DMS114 treated with DMSO at 0.1 percent for 48 hours (cell line): ENCODE data around the gene SLC5A10.
"Not testable (repeated sequence)": the region's sequence is repeated elsewhere in the genome, so short reads cannot be mapped to it uniquely, and the experiment has no call there.

Experiments used
- DNase-seq: peaks from one replicate; lab custom pipeline; 2025; ENCODE audit not compliant: unreplicated experiment; lab: John Stamatoyannopoulos, UW

The SLC5A10 gene

GRCh38 chr17:19016297-19016696 lies 64.3 kb downstream of the SLC5A10 start:
- DNase-seq = no peak

GRCh38 chr17:19016881-19017280 lies 64.9 kb downstream of the SLC5A10 start:
- DNase-seq = no peak

- no peak for DNase-seq
These were observed 65.4 kb downstream of the SLC5A10 start for GRCh38 chr17:19017401-19017800.

DNA sequence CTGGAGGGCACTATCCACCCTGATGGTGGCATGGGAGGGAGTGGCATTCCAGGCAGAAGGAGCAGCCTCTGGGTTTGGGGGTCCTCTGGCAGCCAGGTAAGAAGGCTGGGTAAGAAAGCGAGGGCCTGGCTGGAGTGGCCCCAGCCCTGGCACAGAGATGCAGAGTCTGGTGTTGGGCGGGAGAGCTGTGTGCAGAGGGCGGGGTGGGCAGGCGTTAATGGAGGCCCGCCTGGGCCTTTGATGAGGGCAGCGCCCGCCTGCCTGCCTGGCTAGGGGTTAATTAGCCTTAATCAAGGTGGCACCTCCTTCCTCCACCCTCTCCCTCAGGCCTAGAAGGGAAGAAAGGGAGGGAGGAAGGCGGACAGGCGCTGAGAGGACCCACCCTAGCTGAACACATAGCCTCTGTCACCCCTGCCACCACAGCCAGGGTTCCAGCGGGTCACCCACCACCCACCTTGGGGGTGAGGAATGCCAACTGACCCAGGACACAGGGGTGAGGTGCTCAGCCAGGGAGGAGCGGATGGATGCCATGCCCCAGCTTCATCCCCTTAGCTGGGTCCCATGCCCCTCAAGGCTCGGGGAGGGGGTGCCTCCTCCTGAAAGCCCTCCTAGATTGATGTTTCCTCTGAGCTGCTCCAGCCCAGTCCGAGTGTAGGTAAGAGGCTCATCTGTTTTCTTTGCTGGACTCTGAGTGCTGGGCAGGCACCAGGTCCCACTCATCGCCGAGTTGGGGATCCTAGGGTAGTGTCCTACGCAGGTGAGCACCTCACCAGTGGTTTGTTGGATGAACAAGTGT lies 66.0 kb downstream of the SLC5A10 start:
- DNase-seq = no peak

- no peak for DNase-seq
These were observed 66.6 kb downstream of the SLC5A10 start for GRCh38 chr17:19018600-19018950.

DNA sequence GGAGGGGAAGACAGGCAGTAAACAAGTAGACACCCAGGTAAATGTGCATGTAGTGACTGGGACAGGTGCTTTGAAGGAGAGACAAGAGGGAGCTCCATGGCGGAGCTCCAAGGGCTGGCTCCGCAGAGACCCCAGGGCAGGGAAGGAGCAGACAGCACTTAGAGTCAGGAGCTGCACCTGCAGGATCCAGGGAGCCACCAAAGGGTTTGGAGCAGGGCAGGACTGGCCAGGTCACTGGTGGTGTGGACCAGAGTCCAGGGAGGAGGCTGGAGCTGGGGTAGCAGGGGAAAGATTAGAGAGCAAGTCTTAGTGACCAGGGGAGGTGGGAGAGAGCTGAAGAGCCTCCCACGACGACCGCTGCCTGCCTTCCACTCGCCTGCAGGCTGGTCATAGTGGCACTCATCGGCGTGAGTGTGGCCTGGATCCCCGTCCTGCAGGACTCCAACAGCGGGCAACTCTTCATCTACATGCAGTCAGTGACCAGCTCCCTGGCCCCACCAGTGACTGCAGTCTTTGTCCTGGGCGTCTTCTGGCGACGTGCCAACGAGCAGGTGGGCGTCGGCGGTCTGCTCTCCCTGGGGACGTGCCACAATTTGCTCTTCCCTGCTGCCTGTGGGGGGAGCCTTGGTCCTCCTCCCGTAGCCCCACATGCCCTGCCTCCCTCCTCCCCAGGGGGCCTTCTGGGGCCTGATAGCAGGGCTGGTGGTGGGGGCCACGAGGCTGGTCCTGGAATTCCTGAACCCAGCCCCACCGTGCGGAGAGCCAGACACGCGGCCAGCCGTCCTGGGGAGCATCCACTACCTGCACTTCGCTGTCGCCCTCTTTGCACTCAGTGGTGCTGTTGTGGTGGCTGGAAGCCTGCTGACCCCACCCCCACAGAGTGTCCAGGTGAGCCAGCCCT lies 67.3 kb downstream of the SLC5A10 start:
- no peak for DNase-seq

DNA sequence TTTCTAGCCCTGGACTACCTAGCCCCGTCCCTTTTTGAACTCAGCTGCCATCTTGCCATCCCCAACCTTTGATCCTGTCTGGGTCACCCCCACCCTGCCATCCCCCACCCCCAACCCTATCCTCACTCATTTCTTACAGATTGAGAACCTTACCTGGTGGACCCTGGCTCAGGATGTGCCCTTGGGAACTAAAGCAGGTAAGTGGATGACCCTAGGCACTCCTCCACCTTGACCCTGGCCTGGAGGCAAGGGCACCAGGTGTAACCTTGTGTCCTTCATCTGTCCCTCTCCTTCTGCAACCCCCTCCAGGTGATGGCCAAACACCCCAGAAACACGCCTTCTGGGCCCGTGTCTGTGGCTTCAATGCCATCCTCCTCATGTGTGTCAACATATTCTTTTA lies 68.1 kb downstream of the SLC5A10 start:
- DNase-seq = no peak

- not testable (repeated sequence) for DNase-seq
These were observed 69.2 kb downstream of the SLC5A10 start for GRCh38 chr17:19021011-19021621.

DNA sequence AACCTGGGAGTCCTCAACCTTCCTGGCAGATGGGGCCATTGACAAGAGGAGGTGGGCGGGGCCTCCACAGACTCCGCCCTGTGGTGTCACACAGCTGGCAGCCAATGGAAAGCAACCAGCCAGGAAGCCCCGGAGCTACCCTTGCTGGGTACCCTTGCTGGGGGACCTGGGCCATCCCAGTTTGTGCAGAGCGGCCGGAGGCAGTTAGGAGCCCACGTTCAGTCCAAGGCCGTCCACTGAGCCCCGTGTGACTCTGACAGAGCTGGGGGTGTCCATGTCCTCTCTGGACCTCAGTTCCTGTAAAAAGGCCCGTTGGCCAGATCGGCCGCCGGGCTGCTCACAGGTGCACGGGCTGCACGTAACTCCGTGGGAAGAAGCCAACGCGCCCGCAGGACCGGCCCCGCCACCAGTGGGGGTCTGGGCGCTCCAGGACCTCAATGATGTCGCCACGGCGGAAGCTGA lies 69.7 kb downstream of the SLC5A10 start:
- DNase-seq = no peak

DNA sequence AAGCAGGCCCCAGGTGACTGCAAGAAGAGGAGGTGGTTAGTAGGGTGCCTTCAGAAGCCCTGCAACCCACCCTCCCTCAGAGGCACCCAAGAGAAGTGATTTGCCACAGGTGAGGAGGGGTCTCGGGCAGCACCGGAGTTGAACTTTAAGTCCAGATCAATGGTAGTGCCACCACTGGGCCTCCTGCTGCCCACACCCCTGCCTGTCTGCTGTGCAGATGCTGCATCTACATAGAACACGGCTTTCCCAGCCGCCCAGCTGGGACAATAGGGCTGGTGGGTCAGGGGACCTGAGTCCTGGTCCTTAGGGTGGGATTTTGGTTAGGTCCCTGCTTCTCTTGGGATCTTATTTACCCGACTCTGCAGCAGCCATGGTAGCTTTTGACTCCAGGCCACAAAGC lies 70.2 kb downstream of the SLC5A10 start:
- DNase-seq = no peak

- no peak for DNase-seq
These were observed 70.8 kb downstream of the SLC5A10 start for GRCh38 chr17:19022747-19023146.

DNA sequence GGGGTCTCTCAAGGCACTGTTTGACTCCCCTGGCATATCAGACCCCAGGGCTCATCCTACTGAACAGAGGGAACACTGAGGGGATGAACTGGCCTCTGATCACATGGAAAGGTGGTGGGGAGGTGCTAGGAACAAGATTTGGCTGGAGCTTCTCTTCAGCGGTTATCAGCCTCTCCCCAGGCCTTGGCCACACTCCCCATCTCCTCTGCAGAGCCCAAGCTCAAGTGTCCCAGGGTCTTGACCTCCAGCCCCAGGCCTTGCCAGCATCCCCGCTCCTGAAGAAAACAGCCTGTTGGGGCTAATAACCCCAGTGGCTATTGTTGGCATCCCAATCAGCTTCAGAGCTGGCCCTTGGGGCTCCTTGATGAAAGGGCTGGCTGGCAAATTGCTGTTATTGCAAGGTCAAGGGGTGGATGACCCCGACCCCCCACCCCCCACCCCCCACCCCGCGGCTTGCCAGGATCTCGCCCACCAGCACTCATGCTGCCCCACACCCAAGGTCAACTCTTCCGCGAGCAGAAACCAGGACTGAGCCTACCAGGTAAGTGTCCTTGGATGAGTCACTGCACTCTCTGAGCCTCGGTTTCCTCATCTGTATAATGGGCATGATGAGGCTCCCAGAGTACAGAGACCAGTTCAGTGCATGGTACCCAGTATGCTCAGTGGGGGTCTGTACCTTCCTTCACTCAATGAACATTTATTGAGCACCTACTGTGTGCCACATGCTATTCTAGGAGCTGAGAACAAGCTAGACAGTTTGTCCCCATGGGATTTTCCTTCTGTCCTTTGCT lies 71.4 kb downstream of the SLC5A10 start:
- DNase-seq = no peak

DNA sequence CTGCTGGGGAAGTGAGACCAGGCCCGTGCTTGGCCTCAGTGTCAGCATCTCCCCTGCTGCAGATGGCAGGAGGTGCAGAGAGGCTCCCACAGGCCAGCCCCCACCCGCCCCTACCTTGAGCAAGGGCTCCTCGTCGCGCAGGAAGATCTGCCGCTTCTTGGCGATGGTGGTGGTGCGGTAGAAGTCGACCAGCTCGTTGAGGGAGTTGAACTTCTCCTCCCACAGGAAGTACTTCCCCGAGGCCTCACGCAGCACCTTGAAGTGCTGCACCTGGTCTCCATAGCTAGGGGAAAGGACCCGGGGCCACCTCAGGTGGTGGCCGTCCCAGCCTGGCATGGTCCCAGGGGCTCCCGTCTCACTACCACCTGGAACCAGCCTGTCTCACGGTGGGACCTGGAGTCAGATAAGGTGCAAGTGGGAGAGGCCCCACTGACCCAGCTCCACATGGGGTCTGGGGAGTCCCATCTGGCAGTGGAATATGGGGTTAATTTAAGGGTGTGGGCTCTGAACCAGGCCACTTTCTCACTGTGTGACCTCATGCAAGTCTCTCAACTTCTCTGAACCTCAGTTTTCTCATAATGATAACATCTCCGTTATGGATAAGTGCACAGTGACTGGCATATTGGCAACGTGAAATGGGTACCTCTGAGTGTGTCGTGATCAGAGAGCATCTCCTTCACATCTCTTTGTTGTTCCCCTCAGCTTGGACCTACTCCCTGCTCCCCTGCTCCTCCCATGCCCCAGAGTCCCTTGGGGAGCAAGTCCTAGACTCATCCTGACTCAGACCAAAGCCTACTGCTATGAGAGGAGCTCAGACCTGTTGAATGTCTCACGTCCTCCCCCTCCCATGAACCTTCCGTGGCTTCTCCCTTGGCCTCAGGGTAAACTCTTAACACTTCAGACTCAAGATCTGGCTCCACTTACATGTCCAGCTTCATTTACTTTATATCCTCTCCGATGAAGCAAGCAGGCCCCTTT lies 72.4 kb downstream of the SLC5A10 start:
- no peak for DNase-seq

DNA sequence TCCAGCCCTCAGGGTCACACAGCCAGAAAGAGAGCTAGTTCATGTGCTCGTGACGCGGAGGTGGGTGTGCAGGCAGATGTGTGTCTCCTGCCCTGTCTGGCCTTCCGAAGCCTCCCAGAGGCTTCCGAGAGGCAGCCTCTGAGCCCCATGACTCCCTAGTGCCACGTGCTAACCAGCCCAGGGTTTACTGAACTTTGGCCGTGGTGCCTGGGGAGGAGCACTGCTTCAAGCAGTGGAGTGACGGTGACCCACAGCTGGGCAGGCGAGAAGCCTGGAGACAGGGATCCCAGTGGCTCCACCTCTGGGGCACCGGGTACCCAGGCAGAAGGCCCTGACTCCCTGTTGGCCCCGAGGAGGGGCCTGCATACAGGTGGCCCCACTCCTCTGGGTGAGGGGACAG lies 76.7 kb downstream of the SLC5A10 start:
- DNase-seq = not testable (repeated sequence)

DNA sequence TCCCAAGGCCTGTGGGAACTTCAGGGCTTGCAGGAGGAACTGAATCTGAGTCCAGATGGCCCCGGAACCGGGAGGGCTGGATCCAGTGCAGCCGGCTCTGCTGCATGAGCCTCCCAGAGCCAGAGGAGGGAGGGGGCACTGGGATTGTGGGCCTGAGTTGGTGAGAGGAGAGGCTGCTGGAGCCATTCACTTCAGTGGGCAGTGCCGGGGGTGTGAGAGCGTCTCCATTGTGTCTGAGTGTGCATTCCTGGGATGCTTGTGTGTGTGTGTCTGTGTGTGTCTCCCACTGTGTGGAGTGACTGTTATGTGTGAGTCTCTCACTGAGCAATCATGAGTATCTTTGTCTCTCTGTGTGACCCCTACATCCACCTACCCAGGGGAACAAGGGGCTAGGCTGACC lies 77.8 kb downstream of the SLC5A10 start:
- DNase-seq = not testable (repeated sequence)

DNA sequence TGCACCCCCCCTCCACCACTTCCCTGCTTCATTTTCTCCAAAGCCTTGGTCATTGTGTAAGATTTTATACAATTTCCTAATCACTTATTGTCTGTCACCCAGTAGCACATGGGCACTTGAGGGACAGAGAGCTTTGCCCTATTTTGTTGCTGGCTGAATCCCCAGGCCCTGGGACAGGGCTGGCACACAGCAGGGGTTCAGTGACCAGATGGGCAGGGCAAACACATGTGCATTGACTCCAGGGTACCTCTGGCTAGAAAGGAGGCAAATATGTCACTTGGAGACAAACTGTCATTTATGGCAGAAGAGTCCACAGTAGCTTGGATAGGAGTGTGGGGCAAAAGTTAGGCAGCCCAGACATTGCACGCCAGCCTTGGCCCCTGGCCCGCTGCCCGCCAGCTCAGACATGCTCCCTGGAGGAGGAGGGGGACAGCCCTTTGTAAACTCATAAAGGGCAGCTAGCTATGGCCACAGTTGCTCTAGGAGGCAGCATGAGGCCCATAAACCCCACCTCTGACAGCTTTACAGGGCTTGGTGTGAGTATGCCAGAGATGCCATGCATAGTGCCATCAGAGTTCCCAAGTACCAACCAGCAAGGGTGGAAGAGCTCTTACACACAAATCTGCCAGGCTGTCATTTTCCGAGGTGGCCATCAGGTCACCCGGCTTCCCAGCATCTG lies 78.9 kb downstream of the SLC5A10 start:
- not testable (repeated sequence) for DNase-seq

- DNase-seq = not testable (repeated sequence)
These were observed 79.8 kb downstream of the SLC5A10 start for GRCh38 chr17:19031729-19032128.

DNA sequence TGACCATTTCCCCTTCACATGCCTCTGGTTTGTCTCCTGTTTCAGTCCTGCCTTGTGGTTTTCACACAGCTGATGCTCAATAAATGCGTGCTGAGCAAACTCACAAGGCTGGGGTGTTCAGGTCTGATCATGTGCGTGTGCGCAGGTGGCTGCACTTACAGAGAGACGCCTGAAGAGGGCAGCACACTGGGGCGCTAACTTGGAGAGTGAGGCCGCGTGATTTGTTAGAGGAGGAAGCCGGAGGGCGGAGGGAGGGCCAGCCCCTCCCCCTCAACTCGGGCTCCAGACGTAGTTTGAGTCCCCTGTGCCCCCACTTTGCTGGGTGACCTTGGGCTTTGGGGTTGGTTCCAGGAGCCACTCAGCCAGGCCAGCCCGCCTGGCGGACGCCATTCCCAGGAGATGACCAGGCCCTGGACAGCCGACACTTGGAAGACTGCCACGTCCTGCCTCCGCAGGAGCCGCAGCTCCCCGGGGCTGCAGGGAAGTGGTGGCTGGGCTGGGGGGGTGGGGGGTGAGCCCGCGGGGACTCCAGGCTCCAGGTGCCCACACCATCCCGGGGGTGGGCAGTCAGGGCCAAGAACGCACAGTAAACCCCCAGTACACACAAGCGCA lies 80.5 kb downstream of the SLC5A10 start:
- not testable (repeated sequence) for DNase-seq

- DNase-seq = not testable (repeated sequence)
These were observed 84.2 kb downstream of the SLC5A10 start for GRCh38 chr17:19036186-19036585.
